ENCODE measurements around the gene SLC35A2.
"Not testable (repeated sequence)": the region's sequence is repeated elsewhere in the genome, so short reads cannot be mapped to it uniquely, and the experiment has no call there.

SLC35A2 gene

DNA sequence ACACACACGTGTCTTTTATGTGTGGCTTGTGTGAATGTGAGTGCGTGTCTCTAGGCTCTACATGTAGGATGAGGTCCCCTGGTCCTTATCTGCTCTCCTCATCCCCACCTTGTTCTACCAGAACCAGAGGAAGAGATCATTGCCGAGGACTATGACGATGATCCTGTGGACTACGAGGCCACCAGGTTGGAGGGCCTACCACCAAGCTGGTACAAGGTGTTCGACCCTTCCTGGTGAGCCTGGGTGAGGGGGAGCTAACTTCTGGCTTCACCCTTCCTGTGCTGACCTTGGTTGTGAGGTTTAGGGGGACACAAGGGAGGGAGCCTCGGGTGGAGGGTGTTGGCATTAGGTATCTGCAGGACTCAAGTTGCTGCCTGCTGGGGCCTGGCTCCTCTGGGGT lies 10.4 kb downstream of the SLC35A2 start:
- no peak for DNase-seq

DNA sequence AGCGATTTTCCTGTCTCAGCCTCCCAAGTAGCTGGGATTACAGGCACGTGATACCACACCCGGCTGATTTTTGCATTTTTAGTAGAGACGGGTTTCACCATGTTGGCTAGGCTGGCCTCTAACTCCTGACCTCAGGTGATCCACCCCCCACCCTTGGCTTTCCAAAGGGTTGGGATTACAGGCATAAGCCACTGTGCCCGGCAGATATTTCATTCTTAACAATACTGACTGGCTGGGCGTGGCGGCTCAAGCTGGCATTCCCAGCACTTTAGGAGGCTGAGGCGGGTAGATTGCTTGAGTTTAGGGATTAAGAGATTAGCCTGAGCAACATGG lies 12.4 kb downstream of the SLC35A2 start:
- DNase-seq: no peak

DNA sequence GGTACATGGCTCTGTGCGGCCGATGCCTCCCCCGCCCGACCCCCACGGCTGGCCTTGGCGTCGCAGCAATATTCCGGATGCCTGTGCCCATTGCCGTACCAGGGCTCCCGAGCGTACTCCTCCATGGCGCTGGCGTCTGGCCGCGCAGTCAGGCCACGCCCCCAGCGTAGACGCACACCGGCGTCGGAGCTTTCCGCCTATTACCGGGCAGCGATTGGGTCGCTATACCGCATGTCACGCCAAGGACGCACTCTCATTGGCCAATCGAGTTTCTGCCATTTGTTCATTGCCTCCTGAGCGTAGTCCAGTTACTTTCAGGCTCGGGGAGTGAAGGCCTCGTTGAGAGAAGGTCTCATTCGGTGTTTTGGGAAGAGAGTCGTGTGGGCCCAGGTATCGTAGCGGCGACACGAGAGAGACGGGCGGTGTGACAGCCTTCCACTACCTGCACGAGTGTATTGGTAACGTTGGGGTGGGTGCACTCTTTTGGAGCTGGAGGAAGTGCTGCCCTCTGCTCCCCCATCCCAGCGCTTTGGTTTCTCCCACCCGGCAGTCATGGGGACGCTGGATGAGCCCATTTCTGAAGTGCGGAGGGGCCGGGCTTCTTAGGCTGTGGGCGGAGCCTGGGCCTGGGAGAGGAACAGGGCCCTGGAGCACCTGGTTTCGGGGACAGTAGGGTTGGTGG lies 13.7 kb downstream of the SLC35A2 start, which contains the start of the genes PQBP1 and TIMM17B:
Gene PQBP1 (plus strand): TSS at position 306 of the 682 bp plus-strand sequence. CDS start 580 bp downstream, outside the sequence.
Gene TIMM17B (minus strand): TSS at position 144 of the 682 bp plus-strand sequence. CDS start 19 bp downstream, at position 125.
- peak; percentile 88 for DNase-seq

DNA sequence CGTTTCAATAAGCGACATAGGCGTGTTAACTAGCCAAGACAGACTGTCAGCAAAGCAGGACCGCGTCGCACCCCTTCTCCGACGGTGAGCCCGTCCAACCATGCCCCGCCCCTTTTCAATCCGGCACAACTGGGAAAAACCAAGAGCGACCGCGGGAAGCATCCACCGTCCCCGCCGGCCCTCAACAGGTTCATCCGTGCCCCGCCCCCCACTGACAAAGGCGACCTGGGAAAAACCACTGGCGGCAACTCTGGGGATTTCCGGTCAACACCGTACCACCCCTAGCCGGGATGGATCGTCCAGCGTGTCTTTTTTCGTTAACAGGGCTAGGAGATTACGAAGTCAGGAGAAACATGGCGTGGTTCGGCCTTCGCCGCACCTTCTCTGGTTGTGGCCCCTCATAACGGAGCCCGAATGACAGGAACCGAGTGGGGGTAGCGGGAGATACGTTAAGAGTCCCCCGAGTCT lies 14.3 kb downstream of the SLC35A2 start:
- DNase-seq: peak; percentile 59

DNA sequence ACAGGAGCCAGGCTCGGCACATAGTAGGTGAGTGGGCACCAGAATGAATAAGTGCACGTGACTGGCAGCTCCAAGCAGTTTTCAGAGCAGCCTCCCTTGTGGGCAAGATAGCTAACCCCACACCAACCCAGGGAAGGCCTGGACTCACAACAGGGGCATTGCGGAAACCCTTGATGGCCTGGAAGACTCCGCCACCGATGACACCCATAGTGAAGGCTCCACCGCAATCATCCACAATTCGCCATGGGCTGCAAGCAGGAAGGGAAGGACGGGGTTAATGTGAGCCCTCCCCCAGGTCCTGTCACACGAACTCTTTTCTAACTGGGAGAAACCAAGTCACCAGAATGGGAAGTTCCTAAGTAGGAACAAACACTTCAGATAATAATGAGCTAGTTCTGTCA lies 14.8 kb downstream of the SLC35A2 start:
- no peak for DNase-seq

DNA sequence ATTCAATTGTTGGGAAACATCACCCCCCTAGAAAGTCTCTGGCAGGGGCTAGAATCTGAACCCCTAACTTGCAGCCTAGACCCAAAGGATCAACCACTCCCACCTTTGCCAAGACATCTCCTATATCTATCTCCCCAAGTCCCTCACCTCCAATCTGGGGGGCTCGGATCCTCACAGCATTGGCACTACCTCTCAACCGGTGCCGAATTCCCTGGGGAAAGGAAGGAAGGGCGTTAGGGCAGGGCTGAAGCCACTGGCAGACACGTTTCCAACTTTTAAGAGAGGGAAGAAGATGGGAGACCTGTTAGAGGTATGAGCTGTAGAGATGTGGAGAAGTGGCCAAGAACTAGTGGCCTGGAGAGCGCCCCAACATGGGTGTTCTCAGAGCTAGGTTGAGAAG lies 16.6 kb downstream of the SLC35A2 start:
- DNase-seq: no peak

DNA sequence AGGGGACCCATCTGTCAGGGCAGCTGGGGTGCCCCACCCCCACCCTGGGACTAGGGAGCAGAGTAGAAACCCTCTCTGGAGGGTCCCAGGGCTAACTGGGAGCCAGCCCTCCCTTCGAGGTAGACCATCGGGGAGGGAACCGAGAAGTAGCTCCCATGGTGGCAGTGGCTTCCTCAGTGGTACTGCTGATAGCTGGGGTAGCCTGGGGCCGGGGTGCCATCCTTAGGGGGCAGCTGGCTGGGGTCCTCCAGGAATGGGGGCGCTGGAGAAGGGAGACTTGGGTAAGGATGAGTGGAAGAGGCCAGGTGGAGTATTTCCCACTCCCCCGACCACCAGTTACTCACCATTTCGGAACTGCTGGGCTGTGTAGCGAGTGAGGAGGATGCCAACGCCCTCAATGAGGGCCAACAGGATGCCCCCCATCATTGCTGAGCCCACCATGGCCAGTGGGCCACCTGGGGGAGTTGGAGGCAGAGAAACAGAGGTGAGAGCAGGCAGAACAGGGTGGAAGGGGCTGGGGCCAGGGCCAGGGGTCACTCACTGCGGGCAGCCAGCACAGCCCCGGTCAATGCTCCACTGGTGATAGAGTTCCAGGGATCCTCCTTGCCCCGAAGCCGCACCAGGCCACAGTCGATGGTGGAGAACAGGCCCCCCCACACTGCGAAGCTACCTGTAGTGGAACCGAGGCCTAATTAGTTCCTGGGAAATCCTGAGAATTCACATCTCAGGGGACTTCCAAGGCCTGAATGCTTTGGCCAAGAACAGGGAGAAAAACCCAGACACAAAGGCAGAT lies 17.7 kb downstream of the SLC35A2 start:
- no peak for DNase-seq

DNA sequence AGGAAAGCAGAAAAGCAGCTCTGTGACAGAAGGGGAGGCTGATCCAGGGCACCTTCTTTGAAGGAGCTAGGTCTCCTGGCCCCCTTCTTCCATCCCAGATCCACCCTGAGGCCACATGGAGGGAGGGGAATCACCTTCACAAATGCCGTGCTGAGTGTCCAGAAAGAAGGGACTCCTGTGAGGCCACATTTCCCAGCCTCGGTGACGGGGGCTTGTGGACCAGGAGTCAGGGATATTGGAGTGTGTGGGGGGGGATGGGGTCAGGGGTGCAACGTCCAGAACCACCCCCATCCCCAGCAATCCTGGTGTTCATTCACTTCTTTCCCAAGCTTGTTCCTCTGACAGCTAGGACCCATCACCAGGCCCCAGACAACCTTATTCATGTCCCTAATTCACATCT lies 18.6 kb downstream of the SLC35A2 start:
- DNase-seq: no peak

DNA sequence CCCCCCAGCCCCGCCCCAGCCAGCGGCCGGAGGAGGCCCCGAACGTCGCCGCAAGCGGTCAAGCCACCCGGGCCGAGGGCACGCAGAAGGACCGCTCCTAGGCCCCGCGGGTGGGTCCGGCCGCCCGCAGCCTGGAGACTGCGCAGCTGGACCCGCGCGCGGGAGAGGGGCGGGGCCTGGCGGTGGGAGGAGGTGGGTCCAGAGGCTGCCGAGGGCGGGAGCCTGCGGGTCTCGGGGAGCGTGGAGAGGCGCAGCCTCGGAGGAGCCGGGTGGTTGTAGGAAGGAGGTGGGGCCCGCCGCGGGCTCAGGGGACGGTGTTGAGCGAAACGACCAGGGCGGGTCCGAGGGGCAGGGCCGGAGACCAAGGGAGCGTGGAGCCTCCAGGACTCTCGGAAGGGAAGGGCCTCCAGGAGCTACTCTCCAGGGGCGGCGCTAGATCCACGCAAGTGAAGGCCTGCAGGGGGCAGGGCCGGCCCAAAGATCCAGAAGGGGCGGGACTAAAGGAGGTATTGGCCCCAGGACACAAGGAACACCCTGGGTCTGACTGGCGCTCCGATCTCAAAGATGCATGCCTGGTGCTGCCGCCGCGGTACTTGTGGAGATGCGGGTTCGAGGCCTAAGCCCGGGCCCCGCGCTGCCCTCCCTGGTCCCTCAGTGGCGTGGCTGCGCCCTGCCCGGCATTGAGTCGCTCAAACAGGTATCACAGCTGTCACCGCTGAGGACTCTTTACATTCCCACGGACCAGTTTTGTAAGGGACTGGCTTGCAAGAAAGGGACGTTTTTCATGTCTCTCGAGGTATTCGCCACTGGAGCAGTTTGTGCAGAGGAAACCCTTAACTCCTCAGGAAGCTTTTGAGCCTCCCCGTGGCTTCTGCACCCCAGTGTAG lies 19.8 kb downstream of the SLC35A2 start:
- DNase-seq: peak; percentile 82

DNA sequence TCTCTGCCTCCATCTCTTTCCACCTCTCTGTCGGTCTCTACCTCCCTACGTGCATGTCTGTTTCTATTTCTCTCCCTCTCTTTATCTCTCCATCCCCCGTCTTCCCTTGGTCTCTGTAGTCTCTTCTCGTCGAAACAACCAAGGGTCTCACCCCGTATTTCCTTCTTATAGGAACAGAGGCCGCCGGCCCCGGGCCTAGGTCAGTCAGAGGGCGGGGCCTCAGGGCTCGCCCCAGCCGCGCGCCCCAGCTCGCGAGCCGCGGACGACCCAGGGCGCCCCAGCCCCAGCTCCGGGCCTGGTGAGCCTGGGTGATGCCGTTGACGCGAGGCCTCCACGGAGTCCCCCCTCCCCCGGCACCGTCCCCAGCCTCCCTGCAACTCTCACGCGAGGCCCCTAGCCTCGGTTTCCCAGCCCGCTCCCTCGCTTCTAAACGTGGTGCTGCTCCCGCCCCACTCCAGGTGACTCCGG lies 20.5 kb downstream of the SLC35A2 start:
- no peak for DNase-seq

DNA sequence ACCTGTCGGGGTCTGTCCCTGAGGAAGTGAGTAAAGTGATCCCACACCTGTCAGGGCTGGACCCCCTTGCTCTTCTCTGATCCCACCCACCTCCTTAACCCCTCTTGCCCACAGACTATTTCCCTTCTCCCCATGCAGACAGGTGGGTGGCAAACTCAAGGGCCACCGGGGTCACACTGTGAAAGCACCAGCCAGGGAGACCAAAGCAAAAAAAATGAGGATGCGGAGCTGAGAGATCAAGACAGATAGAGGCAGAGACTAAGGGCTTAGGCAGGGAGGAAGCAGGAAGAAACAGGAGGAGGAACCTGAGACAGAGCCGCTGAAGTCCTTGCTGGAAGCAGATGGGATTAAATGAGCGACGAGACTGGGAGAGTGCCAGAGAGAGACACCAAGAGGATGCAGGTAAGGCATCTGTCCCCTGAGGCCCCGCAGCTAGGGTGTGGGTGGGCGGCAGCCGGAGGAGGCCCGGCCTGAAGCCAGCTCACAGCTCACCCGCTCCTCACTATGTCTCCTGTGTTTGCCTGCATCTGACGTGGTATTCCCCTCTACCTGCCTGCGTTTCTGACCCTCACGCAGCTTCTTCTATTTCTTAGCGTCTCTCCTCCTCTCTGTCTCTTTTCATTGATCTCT lies 21.0 kb downstream of the SLC35A2 start:
- DNase-seq: no peak

DNA sequence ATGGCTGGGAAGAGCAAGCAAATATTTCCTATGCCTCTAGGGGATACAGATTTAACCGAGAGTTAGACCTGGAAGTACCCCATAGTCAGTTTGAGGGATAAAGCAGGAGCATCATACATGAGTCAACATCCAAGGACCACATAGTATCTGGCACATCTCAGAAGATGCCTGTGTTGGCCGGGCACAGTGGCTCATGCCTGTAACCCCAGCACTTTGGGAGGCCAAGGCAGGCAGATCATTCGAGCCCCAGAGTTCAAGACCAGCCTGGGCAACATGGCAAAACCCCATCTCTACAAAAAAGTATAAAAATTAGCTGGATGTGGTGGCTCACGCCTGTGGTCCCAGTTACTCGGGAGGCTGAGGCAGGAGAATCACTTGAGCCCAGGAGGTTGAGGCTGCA lies 24.9 kb downstream of the SLC35A2 start:
- DNase-seq: not testable (repeated sequence)

DNA sequence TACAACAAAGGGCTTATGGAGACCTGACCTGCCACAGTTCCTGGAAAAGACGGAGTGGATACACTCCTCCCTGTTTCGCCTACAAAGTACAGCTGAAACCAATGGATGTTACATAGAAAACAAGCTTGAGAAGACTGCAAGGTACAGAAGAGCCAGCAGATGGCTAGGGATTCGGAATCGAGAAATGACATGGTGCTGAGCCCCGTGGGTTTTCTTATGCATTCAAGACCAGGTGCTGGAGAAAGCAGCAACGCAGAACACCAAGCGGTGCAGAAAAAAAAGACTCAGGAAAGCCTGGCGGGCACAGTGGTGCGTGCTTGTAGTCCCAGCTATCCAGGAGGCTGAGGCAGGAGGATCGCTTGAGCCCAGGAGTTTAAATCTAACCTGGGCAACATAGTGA lies 27.7 kb downstream of the SLC35A2 start:
- no peak for DNase-seq

DNA sequence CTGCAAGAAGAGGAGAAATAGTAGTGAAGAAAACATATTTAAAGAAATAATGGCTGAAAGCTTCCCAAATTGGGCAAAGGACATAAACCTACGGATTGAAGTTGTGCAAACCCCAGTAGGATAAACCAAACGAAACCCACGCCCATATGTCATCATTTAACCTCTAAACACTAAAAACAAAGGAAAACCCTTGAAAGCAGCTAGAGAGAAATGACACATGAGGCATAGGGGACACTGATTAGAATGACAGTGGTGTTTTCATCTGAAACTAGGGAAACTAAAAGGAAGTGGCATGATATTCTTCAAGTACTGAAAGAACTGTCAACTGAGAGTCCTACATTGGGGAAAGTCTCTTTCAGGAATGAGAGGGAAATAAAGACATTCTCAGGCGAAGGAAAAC lies 34.5 kb downstream of the SLC35A2 start:
- not testable (repeated sequence) for DNase-seq

DNA sequence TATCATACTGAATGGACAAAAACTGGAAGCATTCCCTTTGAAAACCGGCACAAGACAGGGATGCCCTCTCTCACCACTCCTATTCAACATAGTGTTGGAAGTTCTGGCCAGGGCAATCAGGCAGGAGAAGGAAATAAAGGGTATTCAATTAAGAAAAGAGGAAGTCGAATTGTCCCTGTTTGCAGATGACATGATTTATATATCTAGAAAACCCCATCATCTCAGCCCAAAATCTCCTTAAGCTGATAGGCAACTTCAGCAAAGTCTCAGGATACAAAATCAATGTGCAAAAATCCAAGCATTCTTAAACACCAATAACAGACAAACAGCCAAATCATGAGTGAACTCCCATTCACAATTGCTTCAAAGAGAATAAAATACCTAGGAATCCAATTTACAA lies 39.4 kb downstream of the SLC35A2 start:
- not testable (repeated sequence) for DNase-seq

DNA sequence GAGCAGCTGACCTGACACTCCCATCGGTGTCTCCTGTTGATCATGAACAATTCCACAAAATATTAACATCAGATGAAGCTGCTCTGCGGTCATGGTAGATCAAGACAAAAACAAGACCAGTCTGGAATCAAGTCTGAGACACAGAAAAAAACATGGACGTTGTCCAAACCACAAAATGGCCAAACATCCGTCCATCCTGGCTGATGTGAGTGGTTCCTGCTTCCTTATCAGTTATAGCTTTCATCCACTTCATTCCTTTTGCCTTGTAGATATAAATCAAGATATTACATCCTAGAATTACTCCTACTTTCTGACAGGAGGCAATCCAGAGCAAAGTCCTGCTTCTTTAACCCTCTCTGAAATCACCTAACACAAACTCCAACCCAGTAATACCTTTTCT lies 47.2 kb downstream of the SLC35A2 start:
- DNase-seq: no peak

DNA sequence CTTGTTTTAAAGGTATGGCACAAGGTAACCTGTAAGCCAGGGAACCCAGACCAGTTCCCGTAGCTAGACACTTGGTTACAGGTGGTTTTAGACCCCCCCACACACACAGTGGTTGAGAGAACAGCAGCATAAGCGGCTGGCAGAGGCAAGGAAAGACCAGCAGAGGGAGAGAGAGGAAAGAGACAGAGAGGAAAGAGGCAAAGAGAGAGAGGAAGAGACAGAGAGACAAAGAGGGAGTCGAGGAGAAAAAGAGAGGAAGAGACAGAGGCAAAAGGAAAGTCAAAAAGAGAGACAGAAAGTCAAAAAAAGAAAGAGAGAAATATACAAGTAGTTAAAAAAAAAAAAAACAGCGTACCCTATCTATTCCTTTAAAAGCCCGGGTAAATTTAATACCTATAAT lies 56.5 kb downstream of the SLC35A2 start:
- DNase-seq: no peak

DNA sequence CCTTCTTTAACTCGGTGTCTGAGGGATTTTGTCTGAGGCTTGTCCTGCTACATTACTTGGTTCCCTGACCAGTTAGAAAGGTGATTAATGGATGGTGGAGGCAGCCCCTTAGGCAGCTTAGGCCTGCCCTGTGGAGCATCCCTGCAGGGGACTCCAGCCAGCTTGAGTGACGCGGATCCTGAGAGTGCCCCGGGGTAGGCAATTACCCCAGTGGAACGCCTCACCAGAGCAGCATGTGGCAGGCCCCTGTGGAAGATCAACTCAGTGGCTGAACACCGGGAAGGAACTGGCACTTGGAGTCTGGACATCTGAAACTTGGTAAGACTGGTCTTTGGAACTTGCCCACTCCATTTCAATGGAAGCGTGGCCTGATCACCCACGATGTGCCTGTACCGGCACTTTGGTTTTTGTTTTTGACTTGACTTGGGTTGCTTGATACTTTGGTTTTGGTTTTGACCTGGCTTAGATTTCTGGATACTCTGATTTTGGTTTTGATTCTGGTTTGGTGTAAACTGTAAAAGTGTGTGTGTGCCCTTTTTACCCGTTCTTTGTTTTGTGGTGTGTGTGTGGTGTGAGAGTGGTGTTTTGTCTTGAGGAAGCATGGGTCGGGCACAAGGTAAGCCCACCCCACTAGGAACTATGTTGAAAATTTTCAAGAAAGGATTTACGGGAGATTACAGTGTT lies 57.2 kb downstream of the SLC35A2 start:
- DNase-seq: not testable (repeated sequence)

DNA sequence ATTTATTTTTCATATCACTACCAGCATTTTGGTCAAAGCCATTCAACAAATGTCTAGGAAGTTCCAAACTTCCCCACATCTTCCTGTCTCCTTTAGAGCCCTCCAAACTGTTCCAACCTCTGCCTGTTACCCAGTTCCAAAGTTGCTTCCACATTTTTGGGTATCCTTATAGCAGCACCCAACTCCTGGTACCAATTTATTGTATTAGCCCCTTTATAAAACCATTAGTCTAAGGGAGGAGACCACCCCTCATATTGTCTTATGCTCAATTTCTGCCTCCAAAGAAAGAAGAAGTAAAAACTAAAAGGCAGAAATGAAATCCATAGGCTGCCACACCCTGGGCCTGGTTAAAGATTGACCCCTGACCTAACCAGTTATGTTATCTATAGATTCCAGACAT lies 58.0 kb downstream of the SLC35A2 start:
- not testable (repeated sequence) for DNase-seq
